IMR-90 (cell line): Measurements from ENCODE around the gene PAX5. TPM values are rescaled to one million over a fixed set of nuclear protein-coding genes. Genes with fewer than 3 reads are reported as not detected.
A peak's percentile ranks its signal among the peaks of the same experiment; 100 is the strongest.

Source experiments
- ATAC-seq: fragments of 200-7000 bp; cut with Tn5 transposase; 2 replicates; pipeline ENCODE4 v1.9.1; 2020; ENCODE audit warnings: low read depth, mild to moderate bottlenecking, moderate library complexity
- BruUV-seq: library from RNA; stranded (reverse); fragments of 400-500 nt; replicated peaks from 2 replicates; lab custom pipeline; 2021; lab: Mats Ljungman, UMichigan
- CTCF ChIA-PET: fragments of 300-600 bp; formaldehyde crosslinking; extraction: SDS; loops from one replicate; lab custom pipeline; 2021; ENCODE audit warnings: antibody characterized with exemption; lab: Yijun Ruan, JAX
- POLR2A ChIA-PET: fragments of 300-600 bp; sonication (Branson Sonifier 250); formaldehyde crosslinking; loops from one replicate; lab custom pipeline; 2022; ENCODE audit warnings: antibody characterized with exemption; ENCODE audit not compliant: unreplicated experiment; lab: Charles Lee
- DNase-seq: peaks from one replicate; pipeline ENCODE4 v3.0.0; 2013
- H2AFZ ChIP-seq: replicated peaks from 2 replicates; pipeline ENCODE3; 2013; ENCODE audit warnings: low read length, mild to moderate bottlenecking; ENCODE audit not compliant: poor library complexity
- H2AK5ac ChIP-seq: 2 replicates; pipeline ENCODE4 v1.6.1; 2013; ENCODE audit warnings: low read depth, low read length, inconsistent platforms
- H2AK9ac ChIP-seq: replicated peaks from 2 replicates; pipeline ENCODE3; 2013; ENCODE audit warnings: mild to moderate bottlenecking, low read depth, low read length, moderate library complexity; ENCODE audit not compliant: poor library complexity
- H2BK120ac ChIP-seq: 2 replicates; pipeline ENCODE4 v1.6.1; 2013; ENCODE audit warnings: low read depth, low read length, inconsistent platforms
- H2BK15ac ChIP-seq: 3 replicates; pipeline ENCODE4 v1.6.1; 2013; ENCODE audit warnings: low read depth, low read length, inconsistent platforms
- H2BK20ac ChIP-seq: 2 replicates; pipeline ENCODE4 v1.6.1; 2013; ENCODE audit warnings: low read depth, mild to moderate bottlenecking, inconsistent platforms, low read length, moderate library complexity
- H2BK5ac ChIP-seq: 2 replicates; pipeline ENCODE4 v1.6.1; 2013; ENCODE audit warnings: mild to moderate bottlenecking, low read depth, low read length, inconsistent platforms; ENCODE audit not compliant: poor library complexity, severe bottlenecking
- H3K14ac ChIP-seq: replicated peaks from 2 replicates; pipeline ENCODE4 v1.6.1; 2013; ENCODE audit warnings: low read depth, low read length, inconsistent platforms
- H3K18ac ChIP-seq: 2 replicates; pipeline ENCODE4 v1.6.1; 2013; ENCODE audit warnings: low read depth, low read length, control low read depth
- H3K23ac ChIP-seq: 2 replicates; pipeline ENCODE4 v1.6.1; 2013; ENCODE audit warnings: low read depth, low read length, inconsistent platforms
- H3K27ac ChIP-seq: 2 replicates; pipeline ENCODE4 v1.5.1; 2013; ENCODE audit warnings: mild to moderate bottlenecking, control low read depth, low read length; ENCODE audit not compliant: insufficient read depth
- H3K27me3 ChIP-seq: 2 replicates; pipeline ENCODE4 v1.6.1; 2013; ENCODE audit warnings: low read length; ENCODE audit not compliant: control insufficient read depth, insufficient read depth
- H3K36me3 ChIP-seq: 2 replicates; pipeline ENCODE4 v1.6.1; 2013; ENCODE audit warnings: low read length, mixed read lengths; ENCODE audit not compliant: control insufficient read depth, insufficient read depth
- H3K4ac ChIP-seq: 2 replicates; pipeline ENCODE4 v1.6.1; 2013; ENCODE audit warnings: low read depth, low read length, inconsistent platforms
- H3K4me1 ChIP-seq: 2 replicates; pipeline ENCODE4 v1.6.1; 2013; ENCODE audit warnings: low read length, mixed read lengths; ENCODE audit not compliant: control insufficient read depth, insufficient read depth
- H3K4me2 ChIP-seq: 2 replicates; pipeline ENCODE4 v1.6.1; 2013; ENCODE audit warnings: low read depth, mild to moderate bottlenecking, control low read depth, low read length, moderate library complexity
- H3K4me3 ChIP-seq: 2 replicates; pipeline ENCODE4 v1.5.1; 2013; ENCODE audit warnings: low read depth, mild to moderate bottlenecking, control low read depth, low read length, moderate library complexity; ENCODE audit not compliant: insufficient read depth
- H3K56ac ChIP-seq: 2 replicates; pipeline ENCODE4 v1.6.1; 2013; ENCODE audit warnings: low read length, inconsistent platforms; ENCODE audit not compliant: insufficient read depth; ENCODE audit errors: extremely low read depth
- H3K79me1 ChIP-seq, 2 experiments: 2 replicates each; pipeline ENCODE4 v1.6.1; 2013; ENCODE audit warnings: low read length in 2 of 2, inconsistent platforms in 1 of 2, low read depth in 1 of 2
- H3K9ac ChIP-seq: 2 replicates; pipeline ENCODE4 v1.6.1; 2013; ENCODE audit warnings: low read depth, low read length, control low read depth
- H3K9me1 ChIP-seq: 2 replicates; pipeline ENCODE4 v1.6.1; 2013; ENCODE audit warnings: low read length, inconsistent platforms; ENCODE audit not compliant: insufficient read depth
- H3K9me3 ChIP-seq: 2 replicates; pipeline ENCODE4 v1.6.1; 2013; ENCODE audit warnings: low read length; ENCODE audit not compliant: control insufficient read depth, insufficient read depth
- H4K20me1 ChIP-seq: 2 replicates; pipeline ENCODE4 v1.6.1; 2013; ENCODE audit warnings: low read length, inconsistent platforms; ENCODE audit not compliant: insufficient read depth
- H4K5ac ChIP-seq: 2 replicates; pipeline ENCODE4 v1.6.1; 2013; ENCODE audit warnings: mild to moderate bottlenecking, low read depth, low read length, control low read depth
- H4K8ac ChIP-seq, 2 experiments: 2 replicates each; pipeline ENCODE4 v1.6.1; 2013; ENCODE audit warnings: low read depth in 2 of 2, low read length in 2 of 2, control low read depth in 1 of 2, inconsistent platforms in 1 of 2
- H4K91ac ChIP-seq: 2 replicates; pipeline ENCODE4 v1.6.1; 2013; ENCODE audit warnings: low read depth, low read length, inconsistent platforms; ENCODE audit not compliant: insufficient read depth
- CEBPB ChIP-seq: IDR thresholded peaks from 2 replicates; pipeline ENCODE4 v1.6.1; 2012; ENCODE audit warnings: low read depth, low read length, improper control_type of control experiment
- FOS ChIP-seq: fragments of 150-350 bp; IDR thresholded peaks from 2 replicates; pipeline ENCODE4 v1.6.1; 2016; ENCODE audit warnings: low read depth, low read length
- MAZ ChIP-seq: IDR thresholded peaks from 2 replicates; pipeline ENCODE4 v1.6.1; 2012; ENCODE audit warnings: low read depth, mild to moderate bottlenecking, low read length, improper control_type of control experiment, moderate library complexity, borderline replicate concordance
- MXI1 ChIP-seq: IDR thresholded peaks from 2 replicates; pipeline ENCODE4 v1.6.1; 2012; ENCODE audit warnings: low read depth, mild to moderate bottlenecking, low read length, moderate library complexity, borderline replicate concordance
- NFE2L2 ChIP-seq: fragments of 150-350 bp; IDR thresholded peaks from 2 replicates; pipeline ENCODE4 v1.6.1; 2016; ENCODE audit warnings: low read depth, mild to moderate bottlenecking, low read length
- POLR2A ChIP-seq: IDR thresholded peaks from 2 replicates; pipeline ENCODE4 v1.6.1; 2012; ENCODE audit warnings: mild to moderate bottlenecking, low read depth, low read length
- RAD21 ChIP-seq: IDR thresholded peaks from 2 replicates; pipeline ENCODE4 v1.6.1; 2012; ENCODE audit warnings: low read length, improper control_type of control experiment
- RFX5 ChIP-seq: IDR thresholded peaks from 2 replicates; pipeline ENCODE4 v1.8.0; 2012; ENCODE audit warnings: low read depth, mild to moderate bottlenecking, low read length, moderate library complexity
- SMC3 ChIP-seq: fragments of 150-350 bp; IDR thresholded peaks from 2 replicates; pipeline ENCODE4 v1.6.1; 2016; ENCODE audit warnings: low read depth, mild to moderate bottlenecking, antibody characterized with exemption, low read length, moderate library complexity
- WGBS, 2 experiments: methylation state at CpG; one replicate each; pipeline versions ENCODE4 v1.1.5 to v1.1.7; 2013; ENCODE audit warnings: missing lambda C conversion rate in 2 of 2; ENCODE audit not compliant: insufficient read length in 1 of 2; ENCODE audit errors: extremely low coverage in 2 of 2; 5-methylcytosine and 5-hydroxymethylcytosine counted together
- dilution Hi-C: fragments of 300-500 bp; cut with HindIII; formaldehyde crosslinking; loops from one replicate; pipeline ENCODE4 v1.14.3; 2018; ENCODE audit warnings: low sequenced_read_pairs; ENCODE audit not compliant: unreplicated experiment
- in situ Hi-C: fragments of 300-500 bp; cut with MboI; formaldehyde crosslinking; loops from 3 replicates; pipeline ENCODE4 v1.14.3; 2019; ENCODE audit warnings: low sequenced_read_pairs, inconsistent platforms, mixed read lengths
- intact Hi-C: fragments of 100-400 bp; cut with micrococcal nuclease; formaldehyde crosslinking; loops from 2 replicates; pipeline ENCODE4 v1.10.0; 2022
- polyA plus RNA-seq, 3 experiments: library from polyadenylated mRNA; depleted of rRNA; stranded (reverse); fragments of >200 nt; gene quantifications; 2 replicates each; pipeline ENCODE4 v1.2.3, GENCODE V29; 2012; ENCODE audit warnings: low replicate concordance in 1 of 3
- total RNA-seq: library from RNA; depleted of rRNA; stranded (reverse); fragments of >200 nt; gene quantifications from 2 replicates; pipeline ENCODE4 v1.2.3, GENCODE V29; 2012
- TF ChIP-seq, protein P1 (sequence below): fragments of 150-350 bp; IDR thresholded peaks from 2 replicates; pipeline ENCODE4 v1.6.1; 2016; ENCODE audit warnings: low read depth, mild to moderate bottlenecking, low read length, moderate library complexity, borderline replicate concordance
- TF ChIP-seq, protein P2 (sequence below): fragments of 150-350 bp; IDR thresholded peaks from 2 replicates; pipeline ENCODE4 v1.6.1; 2017; ENCODE audit warnings: mild to moderate bottlenecking, antibody characterized with exemption, low read length, low read depth
- TF ChIP-seq, protein P3 (sequence below): conservative IDR thresholded peaks from 2 replicates; pipeline ENCODE4 v1.5.1; 2012; ENCODE audit warnings: mild to moderate bottlenecking, low read depth, low read length, improper control_type of control experiment

Gene PAX5
- total and polyA plus RNA-seq, 2 of the 4 experiments (the other 2 are of a cell fraction) = not detected

DNA sequence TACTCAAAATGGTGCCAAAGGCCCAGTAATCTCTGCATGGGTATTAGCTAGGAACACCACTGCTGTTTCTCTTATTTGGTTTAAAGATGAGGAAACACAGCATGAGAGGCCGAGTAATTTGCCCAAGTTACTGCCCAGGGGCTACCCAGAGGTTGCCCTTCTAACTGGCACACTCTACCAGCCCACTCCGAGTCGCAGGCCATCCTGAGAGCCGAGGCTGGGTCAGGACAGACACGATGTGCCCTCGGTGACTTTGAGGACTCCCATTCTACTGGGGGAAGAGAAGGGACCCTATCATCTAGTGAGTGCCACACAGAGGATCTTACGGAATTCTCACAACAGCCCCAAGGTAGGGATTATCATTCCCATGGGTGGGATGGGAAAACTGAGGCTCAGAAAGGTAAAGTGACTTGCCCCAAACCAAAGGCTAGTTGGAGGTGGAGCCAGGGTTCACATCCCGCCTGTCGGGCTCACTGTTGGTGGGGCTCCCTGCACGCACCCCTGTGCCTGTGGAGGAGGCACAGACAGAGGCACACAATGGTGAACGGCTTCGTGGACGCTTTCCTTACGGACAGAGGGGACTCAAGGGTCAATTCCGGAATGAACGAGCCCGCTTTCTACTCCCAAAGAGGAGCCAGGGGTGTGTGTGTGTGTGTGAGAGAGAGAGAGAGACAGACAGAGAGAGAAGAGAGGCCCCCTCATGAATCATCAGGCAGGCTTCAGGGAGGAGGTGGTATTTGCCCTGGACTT is 236.4 kb downstream of the PAX5 start:
- no TSS peak for BruUV-seq
- Histone ChIP-seq H3K4ac (no peak overlapping the region), H3K4me2 (no peak overlapping the region), H3K23ac (no peak overlapping the region), H3K14ac (no peak overlapping the region), H2AK9ac (no peak overlapping the region), H4K91ac (no peak overlapping the region), H4K8ac (no peak overlapping the region), H3K36me3 (no peaks in the 10 kb centered on the region), H2AFZ (peak overlapping the region; percentile 23), H4K5ac (no peak overlapping the region), H3K4me3 (no peak overlapping the region), H3K27me3 (peaks cover 6% of the 10 kb centered on the region; the same call in 1 of the 2 replicates), H2BK5ac (no peak overlapping the region), H2BK120ac (no peak overlapping the region), H2AK5ac (no peak overlapping the region), H2BK20ac (no peak overlapping the region), H3K27ac (no peak overlapping the region), H3K79me1 (no peaks in the 10 kb centered on the region), H3K4me1 (no peaks in the 10 kb centered on the region), H3K18ac (no peak overlapping the region), H3K9me3 (peaks cover 6% of the 10 kb centered on the region; the same call in 1 of the 2 replicates), H3K9ac (no peak overlapping the region), H3K9me1 (no peaks in the 10 kb centered on the region), H4K20me1 (no peaks in the 10 kb centered on the region), H3K56ac (no peak overlapping the region), H2BK15ac (no peak overlapping the region)
- TF ChIP-seq MAZ (no peak), MXI1 (no peak), RFX5 (no peak), NFE2L2 (no peak), SMC3 (no peak), RAD21 (no peak), FOS (no peak), POLR2A (no peak), CEBPB (no peak)
- TF ChIP-seq, protein P1, sequence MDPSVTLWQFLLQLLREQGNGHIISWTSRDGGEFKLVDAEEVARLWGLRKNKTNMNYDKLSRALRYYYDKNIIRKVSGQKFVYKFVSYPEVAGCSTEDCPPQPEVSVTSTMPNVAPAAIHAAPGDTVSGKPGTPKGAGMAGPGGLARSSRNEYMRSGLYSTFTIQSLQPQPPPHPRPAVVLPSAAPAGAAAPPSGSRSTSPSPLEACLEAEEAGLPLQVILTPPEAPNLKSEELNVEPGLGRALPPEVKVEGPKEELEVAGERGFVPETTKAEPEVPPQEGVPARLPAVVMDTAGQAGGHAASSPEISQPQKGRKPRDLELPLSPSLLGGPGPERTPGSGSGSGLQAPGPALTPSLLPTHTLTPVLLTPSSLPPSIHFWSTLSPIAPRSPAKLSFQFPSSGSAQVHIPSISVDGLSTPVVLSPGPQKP = no peak
- TF ChIP-seq, protein P2, sequence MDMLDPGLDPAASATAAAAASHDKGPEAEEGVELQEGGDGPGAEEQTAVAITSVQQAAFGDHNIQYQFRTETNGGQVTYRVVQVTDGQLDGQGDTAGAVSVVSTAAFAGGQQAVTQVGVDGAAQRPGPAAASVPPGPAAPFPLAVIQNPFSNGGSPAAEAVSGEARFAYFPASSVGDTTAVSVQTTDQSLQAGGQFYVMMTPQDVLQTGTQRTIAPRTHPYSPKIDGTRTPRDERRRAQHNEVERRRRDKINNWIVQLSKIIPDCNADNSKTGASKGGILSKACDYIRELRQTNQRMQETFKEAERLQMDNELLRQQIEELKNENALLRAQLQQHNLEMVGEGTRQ = no peak
- TF ChIP-seq, protein P3, sequence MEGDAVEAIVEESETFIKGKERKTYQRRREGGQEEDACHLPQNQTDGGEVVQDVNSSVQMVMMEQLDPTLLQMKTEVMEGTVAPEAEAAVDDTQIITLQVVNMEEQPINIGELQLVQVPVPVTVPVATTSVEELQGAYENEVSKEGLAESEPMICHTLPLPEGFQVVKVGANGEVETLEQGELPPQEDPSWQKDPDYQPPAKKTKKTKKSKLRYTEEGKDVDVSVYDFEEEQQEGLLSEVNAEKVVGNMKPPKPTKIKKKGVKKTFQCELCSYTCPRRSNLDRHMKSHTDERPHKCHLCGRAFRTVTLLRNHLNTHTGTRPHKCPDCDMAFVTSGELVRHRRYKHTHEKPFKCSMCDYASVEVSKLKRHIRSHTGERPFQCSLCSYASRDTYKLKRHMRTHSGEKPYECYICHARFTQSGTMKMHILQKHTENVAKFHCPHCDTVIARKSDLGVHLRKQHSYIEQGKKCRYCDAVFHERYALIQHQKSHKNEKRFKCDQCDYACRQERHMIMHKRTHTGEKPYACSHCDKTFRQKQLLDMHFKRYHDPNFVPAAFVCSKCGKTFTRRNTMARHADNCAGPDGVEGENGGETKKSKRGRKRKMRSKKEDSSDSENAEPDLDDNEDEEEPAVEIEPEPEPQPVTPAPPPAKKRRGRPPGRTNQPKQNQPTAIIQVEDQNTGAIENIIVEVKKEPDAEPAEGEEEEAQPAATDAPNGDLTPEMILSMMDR = no peak
- dilution Hi-C loops (no loop called here), in situ Hi-C loops (no loop called here), intact Hi-C loops (no loop called here)
- ChIA-PET CTCF (no interaction called here), POLR2A (no interaction called here)
- DNase-seq (no peak), ATAC-seq (no peak)
- 18% methylated on average over 3 of the region's 17 CpGs; no CpG with 5 or more reads in 1 of the 2 experiments for WGBS, 2 experiments
